ENCODE measurements around the gene ACP2. TPM values are rescaled to one million over a fixed set of nuclear protein-coding genes. Genes with fewer than 3 reads are reported as not detected.
A peak's percentile ranks its signal among the peaks of the same experiment; 100 is the strongest.

Gene ACP2
- total and polyA plus RNA-seq, 2 experiments from 2014 or later, result 29.6 to 31.5 TPM

DNA sequence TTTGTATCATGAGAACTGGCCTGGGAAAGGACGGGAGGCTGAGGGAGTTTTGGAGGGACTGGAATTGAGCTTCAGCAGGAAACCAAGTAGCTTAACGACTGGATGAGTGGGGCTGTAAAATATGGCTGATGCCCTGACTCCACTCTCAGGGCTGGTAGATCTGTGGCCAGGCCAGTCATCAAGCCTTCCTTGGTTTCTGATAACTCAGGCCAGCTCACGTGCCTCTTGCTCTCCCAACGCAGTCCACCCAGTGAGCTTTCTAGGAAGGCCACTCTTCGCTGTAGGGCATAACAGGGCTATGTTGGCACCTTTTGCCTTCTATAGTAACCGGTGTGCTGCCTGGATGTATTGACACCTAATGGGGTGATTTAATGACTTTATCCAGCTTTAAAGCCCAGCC lies 15.5 kb upstream of the ACP2 start:
- peaks cover 14% of the 10 kb centered on the region for H3K4me1 ChIP-seq (ENCODE audit: insufficient read depth)
- WGBS (ENCODE audit: low lambda C conversion rate, missing lambda C conversion rate), result 86% methylated on average over 6 of the region's 6 CpGs
- H3K4me3 ChIP-seq, result no peak overlapping the region
- DNase-seq (ENCODE audit: low spot score), result no peak
- no peaks in the 10 kb centered on the region for H3K9me2 ChIP-seq (replicated peaks; ENCODE audit: insufficient read depth)
- no peak overlapping the region for H3K4me2 ChIP-seq
- H3K79me2 ChIP-seq, result peaks cover 5% of the 10 kb centered on the region
- H3K27ac ChIP-seq, result no peak overlapping the region
- no peaks in the 10 kb centered on the region for H3K27me3 ChIP-seq
- no peak for TF ChIP-seq EZH2phosphoT487 (IDR thresholded peaks at IDR 0.05; ENCODE audit: low read depth, severe bottlenecking, unreplicated experiment)
- H4K20me1 ChIP-seq (ENCODE audit: insufficient read depth, poor library complexity, severe bottlenecking), result no peaks in the 10 kb centered on the region
- no peaks in the 10 kb centered on the region for H3K36me3 ChIP-seq (replicated peaks; ENCODE audit: insufficient read depth, low read depth)
- no peaks in the 10 kb centered on the region for H3K9me3 ChIP-seq (ENCODE audit: low read depth)
- no peak overlapping the region for H2AFZ ChIP-seq

DNA sequence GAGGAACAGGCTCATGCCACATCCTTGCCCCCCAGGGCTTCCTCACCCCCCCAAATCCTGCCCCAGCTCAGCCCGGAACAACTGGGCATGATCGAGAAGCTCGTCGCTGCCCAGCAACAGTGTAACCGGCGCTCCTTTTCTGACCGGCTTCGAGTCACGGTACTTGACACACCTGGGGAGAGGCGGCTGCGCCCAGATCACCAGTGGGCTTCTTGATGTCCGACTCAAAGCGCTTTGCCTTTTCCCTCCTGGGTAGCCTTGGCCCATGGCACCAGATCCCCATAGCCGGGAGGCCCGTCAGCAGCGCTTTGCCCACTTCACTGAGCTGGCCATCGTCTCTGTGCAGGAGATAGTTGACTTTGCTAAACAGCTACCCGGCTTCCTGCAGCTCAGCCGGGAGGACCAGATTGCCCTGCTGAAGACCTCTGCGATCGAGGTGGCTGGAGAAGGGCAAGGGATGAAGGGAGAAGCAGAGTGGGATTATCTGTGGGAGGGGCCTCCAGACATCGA lies 12.7 kb upstream of the ACP2 start:
- H3K9me3 ChIP-seq (ENCODE audit: low read depth), result no peaks in the 10 kb centered on the region
- H3K27me3 ChIP-seq, result no peaks in the 10 kb centered on the region
- H3K4me2 ChIP-seq, result no peak overlapping the region
- H3K27ac ChIP-seq, result no peak overlapping the region
- H3K4me1 ChIP-seq (ENCODE audit: insufficient read depth), result peaks cover 24% of the 10 kb centered on the region
- TF ChIP-seq EZH2 (IDR thresholded peaks at IDR 0.05; ENCODE audit: borderline replicate concordance) (no peak), EZH2phosphoT487 (IDR thresholded peaks at IDR 0.05; ENCODE audit: low read depth, severe bottlenecking, unreplicated experiment) (no peak)
- TF ChIP-seq, protein P1, sequence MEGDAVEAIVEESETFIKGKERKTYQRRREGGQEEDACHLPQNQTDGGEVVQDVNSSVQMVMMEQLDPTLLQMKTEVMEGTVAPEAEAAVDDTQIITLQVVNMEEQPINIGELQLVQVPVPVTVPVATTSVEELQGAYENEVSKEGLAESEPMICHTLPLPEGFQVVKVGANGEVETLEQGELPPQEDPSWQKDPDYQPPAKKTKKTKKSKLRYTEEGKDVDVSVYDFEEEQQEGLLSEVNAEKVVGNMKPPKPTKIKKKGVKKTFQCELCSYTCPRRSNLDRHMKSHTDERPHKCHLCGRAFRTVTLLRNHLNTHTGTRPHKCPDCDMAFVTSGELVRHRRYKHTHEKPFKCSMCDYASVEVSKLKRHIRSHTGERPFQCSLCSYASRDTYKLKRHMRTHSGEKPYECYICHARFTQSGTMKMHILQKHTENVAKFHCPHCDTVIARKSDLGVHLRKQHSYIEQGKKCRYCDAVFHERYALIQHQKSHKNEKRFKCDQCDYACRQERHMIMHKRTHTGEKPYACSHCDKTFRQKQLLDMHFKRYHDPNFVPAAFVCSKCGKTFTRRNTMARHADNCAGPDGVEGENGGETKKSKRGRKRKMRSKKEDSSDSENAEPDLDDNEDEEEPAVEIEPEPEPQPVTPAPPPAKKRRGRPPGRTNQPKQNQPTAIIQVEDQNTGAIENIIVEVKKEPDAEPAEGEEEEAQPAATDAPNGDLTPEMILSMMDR (IDR thresholded peaks at IDR 0.05; ENCODE audit: poor library complexity), result no peak
- H4K20me1 ChIP-seq (ENCODE audit: insufficient read depth, poor library complexity, severe bottlenecking), result no peaks in the 10 kb centered on the region
- no peaks in the 10 kb centered on the region for H3K36me3 ChIP-seq (replicated peaks; ENCODE audit: insufficient read depth, low read depth)
- 92% methylated on average over 22 of the region's 22 CpGs for WGBS (ENCODE audit: low lambda C conversion rate, missing lambda C conversion rate)
- DNase-seq (ENCODE audit: low spot score), result no peak
- no peaks in the 10 kb centered on the region for H3K9me2 ChIP-seq (replicated peaks; ENCODE audit: insufficient read depth)
- no peak overlapping the region for H2AFZ ChIP-seq
- H3K4me3 ChIP-seq, result no peak overlapping the region
- H3K79me2 ChIP-seq, result peaks cover 9% of the 10 kb centered on the region

DNA sequence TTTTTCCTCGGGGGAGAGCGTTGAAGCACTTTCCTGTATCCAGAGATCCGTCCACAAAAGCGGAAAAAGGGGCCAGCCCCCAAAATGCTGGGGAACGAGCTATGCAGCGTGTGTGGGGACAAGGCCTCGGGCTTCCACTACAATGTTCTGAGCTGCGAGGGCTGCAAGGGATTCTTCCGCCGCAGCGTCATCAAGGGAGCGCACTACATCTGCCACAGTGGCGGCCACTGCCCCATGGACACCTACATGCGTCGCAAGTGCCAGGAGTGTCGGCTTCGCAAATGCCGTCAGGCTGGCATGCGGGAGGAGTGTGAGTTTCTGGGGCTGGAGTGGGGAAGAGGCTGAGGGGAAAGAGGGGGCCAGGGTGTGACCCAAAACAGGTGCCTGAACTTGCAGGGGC lies 11.8 kb upstream of the ACP2 start:
- no peaks in the 10 kb centered on the region for H3K27me3 ChIP-seq
- peaks cover 30% of the 10 kb centered on the region for H3K4me1 ChIP-seq (ENCODE audit: insufficient read depth)
- no peak for DNase-seq (ENCODE audit: low spot score)
- peaks cover 9% of the 10 kb centered on the region for H3K79me2 ChIP-seq
- H3K36me3 ChIP-seq (replicated peaks; ENCODE audit: insufficient read depth, low read depth), result no peaks in the 10 kb centered on the region
- 90% methylated on average over 19 of the region's 19 CpGs for WGBS (ENCODE audit: low lambda C conversion rate, missing lambda C conversion rate)
- no peak overlapping the region for H3K4me3 ChIP-seq
- no peaks in the 10 kb centered on the region for H3K9me3 ChIP-seq (ENCODE audit: low read depth)
- no peaks in the 10 kb centered on the region for H4K20me1 ChIP-seq (ENCODE audit: insufficient read depth, poor library complexity, severe bottlenecking)
- TF ChIP-seq, protein P1 (IDR thresholded peaks at IDR 0.05; ENCODE audit: poor library complexity), result no peak
- TF ChIP-seq EZH2phosphoT487 (IDR thresholded peaks at IDR 0.05; ENCODE audit: low read depth, severe bottlenecking, unreplicated experiment) (no peak), EZH2 (IDR thresholded peaks at IDR 0.05; ENCODE audit: borderline replicate concordance) (no peak)
- no peak overlapping the region for H3K4me2 ChIP-seq
- H3K9me2 ChIP-seq (replicated peaks; ENCODE audit: insufficient read depth), result no peaks in the 10 kb centered on the region
- no peak overlapping the region for H2AFZ ChIP-seq
- no peak overlapping the region for H3K27ac ChIP-seq

DNA sequence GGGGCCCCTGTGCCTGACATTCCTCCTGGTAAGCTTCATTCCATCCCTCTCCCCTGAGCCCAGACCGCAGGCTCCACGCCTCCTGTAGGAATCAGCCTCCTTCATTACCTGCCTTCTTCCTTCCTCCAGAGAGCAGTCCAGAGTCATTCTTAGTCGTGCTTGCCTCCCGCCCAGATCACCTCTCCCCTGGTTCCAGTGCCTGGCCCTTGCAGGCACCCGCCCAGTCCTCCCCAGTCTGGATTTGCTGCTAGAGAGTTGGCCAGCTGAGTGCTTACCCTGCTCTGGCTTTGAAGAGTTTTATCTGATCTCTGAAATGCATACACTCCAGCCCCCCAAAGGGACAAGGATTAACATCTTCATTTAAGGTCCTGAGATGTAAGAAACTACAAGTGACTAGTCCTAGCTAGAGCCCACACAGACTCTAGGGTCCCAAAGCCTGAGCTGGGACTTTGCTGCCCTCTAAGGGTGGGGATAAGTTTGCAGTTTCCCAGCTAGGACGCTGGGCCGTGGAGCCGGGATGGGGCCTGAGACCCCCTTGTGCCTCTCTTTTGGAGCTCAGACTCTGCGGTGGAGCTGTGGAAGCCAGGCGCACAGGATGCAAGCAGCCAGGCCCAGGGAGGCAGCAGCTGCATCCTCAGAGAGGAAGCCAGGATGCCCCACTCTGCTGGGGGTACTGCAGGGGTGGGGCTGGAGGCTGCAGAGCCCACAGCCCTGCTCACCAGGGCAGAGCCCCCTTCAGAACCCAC lies 10.8 kb upstream of the ACP2 start:
- H3K4me2 ChIP-seq, result peak overlapping the region; percentile 74

More for the DNA sequence above, 10.8 kb upstream of the ACP2 start:
- TF ChIP-seq, protein P1 (IDR thresholded peaks at IDR 0.05; ENCODE audit: poor library complexity), result peak; percentile 60
- TF ChIP-seq EZH2 (IDR thresholded peaks at IDR 0.05; ENCODE audit: borderline replicate concordance), result no peak
- no peaks in the 10 kb centered on the region for H3K9me2 ChIP-seq (replicated peaks; ENCODE audit: insufficient read depth)
- H3K79me2 ChIP-seq, result peaks cover 9% of the 10 kb centered on the region
- H3K36me3 ChIP-seq (replicated peaks; ENCODE audit: insufficient read depth, low read depth), result no peaks in the 10 kb centered on the region
- no peaks in the 10 kb centered on the region for H3K27me3 ChIP-seq
- H3K9me3 ChIP-seq (ENCODE audit: low read depth), result no peaks in the 10 kb centered on the region
- H2AFZ ChIP-seq, result no peak overlapping the region
- peaks cover 38% of the 10 kb centered on the region for H3K4me1 ChIP-seq (ENCODE audit: insufficient read depth)
- no peak overlapping the region for H3K4me3 ChIP-seq
- H4K20me1 ChIP-seq (ENCODE audit: insufficient read depth, poor library complexity, severe bottlenecking), result no peaks in the 10 kb centered on the region
- peak overlapping the region; percentile 87 for H3K27ac ChIP-seq
- peak; percentile 72 for DNase-seq (ENCODE audit: low spot score)
- WGBS (ENCODE audit: low lambda C conversion rate, missing lambda C conversion rate), result 41% methylated on average over 10 of the region's 10 CpGs

All from hepatocyte (in vitro differentiated cells).